GM23248 (cell line): ENCODE data around the gene BRF1.

Source experiments
- EZH2 ChIP-seq: fragments of 200-600 bp; sonication (generic); IDR thresholded peaks from 2 replicates; pipeline ENCODE4 v1.6.1; 2018; ENCODE audit warnings: antibody characterized with exemption, mild to moderate bottlenecking; ENCODE audit not compliant: insufficient read depth, poor library complexity, severe bottlenecking
- EZH2phosphoT487 ChIP-seq: fragments of 200-600 bp; sonication (generic); IDR thresholded peaks from 2 replicates; pipeline ENCODE4 v1.6.1; 2018; ENCODE audit warnings: antibody characterized with exemption, moderate library complexity, mild to moderate bottlenecking, low read depth; ENCODE audit not compliant: insufficient read depth

- no peak for TF ChIP-seq EZH2
- TF ChIP-seq EZH2phosphoT487, result no peak
Measured at GRCh38 chr14:105249182-105250007, 51.4 kb downstream of the BRF1 start.
